ENCODE data around the gene BEAN1. TPM values are rescaled to one million over a fixed set of nuclear protein-coding genes. Genes with fewer than 3 reads are reported as not detected.

The BEAN1 gene
- total RNA-seq, 1 donor = 0.36 TPM

DNA sequence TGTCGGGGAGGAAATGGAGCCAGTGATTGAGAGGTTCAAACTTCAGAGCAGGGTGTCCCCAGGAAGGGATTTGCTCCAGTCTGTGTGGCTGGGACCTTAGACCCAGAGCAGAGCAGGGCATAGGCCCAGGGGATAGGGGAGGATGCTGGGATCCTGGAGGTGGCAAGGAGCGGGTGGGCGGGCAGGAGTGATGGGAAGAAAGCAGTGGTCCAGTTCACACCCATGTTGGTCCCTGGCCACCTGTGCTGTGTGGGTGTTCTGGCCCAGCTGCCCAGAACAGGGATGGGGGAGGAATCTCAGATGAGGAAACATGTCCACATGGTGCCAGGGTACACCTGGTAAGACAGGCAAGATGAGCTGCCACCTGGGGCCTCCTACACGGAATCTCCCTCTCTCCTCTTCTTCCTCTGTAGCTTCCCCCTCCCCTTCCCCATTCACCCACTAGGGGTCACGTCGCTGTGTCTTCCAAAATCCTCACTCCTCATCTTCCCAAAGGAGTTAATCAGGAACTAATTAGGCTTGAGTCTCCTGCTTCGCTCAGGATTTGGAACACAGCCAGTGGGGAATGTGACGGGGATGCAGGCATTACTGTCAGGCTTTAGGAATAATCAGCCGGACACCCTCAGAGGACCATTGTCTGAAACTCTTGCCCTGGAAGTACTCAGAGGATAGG is 2.3 kb downstream of the BEAN1 start:
- H2AFZ ChIP-seq (ENCODE audit: low read length) = no peak overlapping the region
- peaks cover 44% of the 10 kb centered on the region for H3K27me3 ChIP-seq (ENCODE audit: insufficient read depth, low read length)

GRCh38 chr16:66430214-66430613 is 3.1 kb downstream of the BEAN1 start:
- no peak for TF ChIP-seq CTCF (IDR thresholded peaks at IDR 0.05; ENCODE audit: extremely low read depth, low read depth, low read length)
- peaks cover 48% of the 10 kb centered on the region for H3K27me3 ChIP-seq (ENCODE audit: insufficient read depth, low read length)

More for the DNA sequence above, 2.3 kb downstream of the BEAN1 start:
- TF ChIP-seq CTCF (IDR thresholded peaks at IDR 0.05; ENCODE audit: extremely low read depth, low read depth, low read length) = no peak
- DNase-seq (ENCODE audit: insufficient read length, low spot score, missing footprints) = no peak
- no peaks in the 10 kb centered on the region for H3K9me3 ChIP-seq (ENCODE audit: low read depth, low read length)
- H3K27ac ChIP-seq (ENCODE audit: low read depth, low read length) = no peak overlapping the region
- H3K4me2 ChIP-seq (ENCODE audit: insufficient read depth, low read length) = no peak overlapping the region
- H3K4me1 ChIP-seq (ENCODE audit: insufficient read depth, low read length) = peaks cover 6% of the 10 kb centered on the region
- no peaks in the 10 kb centered on the region for H4K20me1 ChIP-seq (ENCODE audit: insufficient read depth, low read length)
- H3K79me2 ChIP-seq (ENCODE audit: insufficient read depth, low read length) = no peaks in the 10 kb centered on the region
- no peak overlapping the region for H3K4me3 ChIP-seq (ENCODE audit: insufficient read depth, low read length)
- H3K36me3 ChIP-seq (ENCODE audit: insufficient read depth, low read length) = no peaks in the 10 kb centered on the region

DNA sequence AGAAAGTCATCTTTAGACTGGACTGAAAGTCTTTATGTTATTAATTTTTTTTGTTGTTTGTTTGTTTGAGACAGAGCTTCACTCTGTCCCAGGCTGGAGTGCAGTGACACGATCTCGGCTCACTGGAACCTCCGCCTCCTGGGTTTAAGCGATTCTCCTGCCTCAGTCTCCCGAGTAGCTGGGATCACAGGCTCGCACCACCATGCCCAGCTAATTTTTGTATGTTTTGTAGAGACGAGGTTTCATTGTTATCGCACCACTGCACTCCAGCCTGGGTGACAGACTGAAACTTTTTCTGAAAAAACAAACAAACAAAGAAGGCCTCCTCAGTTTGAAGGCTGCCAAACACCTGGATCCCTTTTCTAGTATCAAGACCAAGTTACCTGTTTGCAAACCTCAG is 4.7 kb downstream of the BEAN1 start:
- H3K4me3 ChIP-seq (ENCODE audit: insufficient read depth, low read length) = no peak overlapping the region
- peaks cover 6% of the 10 kb centered on the region for H3K4me1 ChIP-seq (ENCODE audit: insufficient read depth, low read length)
- no peaks in the 10 kb centered on the region for H3K36me3 ChIP-seq (ENCODE audit: insufficient read depth, low read length)
- no peaks in the 10 kb centered on the region for H4K20me1 ChIP-seq (ENCODE audit: insufficient read depth, low read length)
- H2AFZ ChIP-seq (ENCODE audit: low read length) = no peak overlapping the region
- TF ChIP-seq CTCF (IDR thresholded peaks at IDR 0.05; ENCODE audit: extremely low read depth, low read depth, low read length) = no peak
- no peaks in the 10 kb centered on the region for H3K9me3 ChIP-seq (ENCODE audit: low read depth, low read length)
- no peak for DNase-seq (ENCODE audit: insufficient read length, low spot score, missing footprints)
- H3K4me2 ChIP-seq (ENCODE audit: insufficient read depth, low read length) = no peak overlapping the region
- H3K27me3 ChIP-seq (ENCODE audit: insufficient read depth, low read length) = peaks cover 40% of the 10 kb centered on the region
- H3K27ac ChIP-seq (ENCODE audit: low read depth, low read length) = no peak overlapping the region
- H3K79me2 ChIP-seq (ENCODE audit: insufficient read depth, low read length) = no peaks in the 10 kb centered on the region

More at GRCh38 chr16:66430214-66430613, 3.1 kb downstream of the BEAN1 start:
- no peak overlapping the region for H2AFZ ChIP-seq (ENCODE audit: low read length)
- DNase-seq (ENCODE audit: insufficient read length, low spot score, missing footprints) = no peak
- no peaks in the 10 kb centered on the region for H4K20me1 ChIP-seq (ENCODE audit: insufficient read depth, low read length)
- no peaks in the 10 kb centered on the region for H3K36me3 ChIP-seq (ENCODE audit: insufficient read depth, low read length)
- no peak overlapping the region for H3K27ac ChIP-seq (ENCODE audit: low read depth, low read length)
- H3K4me2 ChIP-seq (ENCODE audit: insufficient read depth, low read length) = no peak overlapping the region
- no peaks in the 10 kb centered on the region for H3K79me2 ChIP-seq (ENCODE audit: insufficient read depth, low read length)
- H3K4me3 ChIP-seq (ENCODE audit: insufficient read depth, low read length) = no peak overlapping the region
- H3K4me1 ChIP-seq (ENCODE audit: insufficient read depth, low read length) = peaks cover 6% of the 10 kb centered on the region
- no peaks in the 10 kb centered on the region for H3K9me3 ChIP-seq (ENCODE audit: low read depth, low read length)

GRCh38 chr16:66432429-66432828 is 5.3 kb downstream of the BEAN1 start:
- Histone ChIP-seq H3K79me2 (ENCODE audit: insufficient read depth, low read length) (no peaks in the 10 kb centered on the region), H2AFZ (ENCODE audit: low read length) (no peak overlapping the region), H3K27me3 (ENCODE audit: insufficient read depth, low read length) (peaks cover 39% of the 10 kb centered on the region), H3K9me3 (ENCODE audit: low read depth, low read length) (no peaks in the 10 kb centered on the region), H3K36me3 (ENCODE audit: insufficient read depth, low read length) (no peaks in the 10 kb centered on the region), H3K27ac (ENCODE audit: low read depth, low read length) (no peak overlapping the region), H3K4me3 (ENCODE audit: insufficient read depth, low read length) (no peak overlapping the region), H3K4me2 (ENCODE audit: insufficient read depth, low read length) (no peak overlapping the region), H3K4me1 (ENCODE audit: insufficient read depth, low read length) (peaks cover 6% of the 10 kb centered on the region), H4K20me1 (ENCODE audit: insufficient read depth, low read length) (no peaks in the 10 kb centered on the region)
- no peak for DNase-seq (ENCODE audit: insufficient read length, low spot score, missing footprints)
- no peak for TF ChIP-seq CTCF (IDR thresholded peaks at IDR 0.05; ENCODE audit: extremely low read depth, low read depth, low read length)

Measured in osteoblast (primary cell).